IMR-90 (cell line): ENCODE measurements around the gene CD27. TPM values are rescaled to one million over a fixed set of nuclear protein-coding genes. Genes with fewer than 3 reads are reported as not detected.
"Not testable (repeated sequence)": the region's sequence is repeated elsewhere in the genome, so short reads cannot be mapped to it uniquely, and the experiment has no call there.

ENCODE experiments used
- ATAC-seq: fragments of 200-7000 bp; cut with Tn5 transposase; 2 replicates; pipeline ENCODE4 v1.9.1; 2020; ENCODE audit warnings: low read depth, mild to moderate bottlenecking, moderate library complexity
- BruUV-seq: library from RNA; stranded (reverse); fragments of 400-500 nt; replicated peaks from 2 replicates; lab custom pipeline; 2021; lab: Mats Ljungman, UMichigan
- CTCF ChIA-PET: fragments of 300-600 bp; formaldehyde crosslinking; extraction: SDS; loops from one replicate; lab custom pipeline; 2021; ENCODE audit warnings: antibody characterized with exemption; lab: Yijun Ruan, JAX
- POLR2A ChIA-PET: fragments of 300-600 bp; sonication (Branson Sonifier 250); formaldehyde crosslinking; loops from one replicate; lab custom pipeline; 2022; ENCODE audit warnings: antibody characterized with exemption; ENCODE audit not compliant: unreplicated experiment; lab: Charles Lee
- DNase-seq: peaks from one replicate; pipeline ENCODE4 v3.0.0; 2013
- H2AFZ ChIP-seq: replicated peaks from 2 replicates; pipeline ENCODE3; 2013; ENCODE audit warnings: low read length, mild to moderate bottlenecking; ENCODE audit not compliant: poor library complexity
- H2AK5ac ChIP-seq: 2 replicates; pipeline ENCODE4 v1.6.1; 2013; ENCODE audit warnings: low read depth, low read length, inconsistent platforms
- H2AK9ac ChIP-seq: replicated peaks from 2 replicates; pipeline ENCODE3; 2013; ENCODE audit warnings: mild to moderate bottlenecking, low read depth, low read length, moderate library complexity; ENCODE audit not compliant: poor library complexity
- H2BK120ac ChIP-seq: 2 replicates; pipeline ENCODE4 v1.6.1; 2013; ENCODE audit warnings: low read depth, low read length, inconsistent platforms
- H2BK15ac ChIP-seq: 3 replicates; pipeline ENCODE4 v1.6.1; 2013; ENCODE audit warnings: low read depth, low read length, inconsistent platforms
- H2BK20ac ChIP-seq: 2 replicates; pipeline ENCODE4 v1.6.1; 2013; ENCODE audit warnings: low read depth, mild to moderate bottlenecking, inconsistent platforms, low read length, moderate library complexity
- H2BK5ac ChIP-seq: 2 replicates; pipeline ENCODE4 v1.6.1; 2013; ENCODE audit warnings: mild to moderate bottlenecking, low read depth, low read length, inconsistent platforms; ENCODE audit not compliant: poor library complexity, severe bottlenecking
- H3K14ac ChIP-seq: replicated peaks from 2 replicates; pipeline ENCODE4 v1.6.1; 2013; ENCODE audit warnings: low read depth, low read length, inconsistent platforms
- H3K18ac ChIP-seq: 2 replicates; pipeline ENCODE4 v1.6.1; 2013; ENCODE audit warnings: low read depth, low read length, control low read depth
- H3K23ac ChIP-seq: 2 replicates; pipeline ENCODE4 v1.6.1; 2013; ENCODE audit warnings: low read depth, low read length, inconsistent platforms
- H3K27ac ChIP-seq: 2 replicates; pipeline ENCODE4 v1.5.1; 2013; ENCODE audit warnings: mild to moderate bottlenecking, control low read depth, low read length; ENCODE audit not compliant: insufficient read depth
- H3K27me3 ChIP-seq: 2 replicates; pipeline ENCODE4 v1.6.1; 2013; ENCODE audit warnings: low read length; ENCODE audit not compliant: control insufficient read depth, insufficient read depth
- H3K36me3 ChIP-seq: 2 replicates; pipeline ENCODE4 v1.6.1; 2013; ENCODE audit warnings: low read length, mixed read lengths; ENCODE audit not compliant: control insufficient read depth, insufficient read depth
- H3K4ac ChIP-seq: 2 replicates; pipeline ENCODE4 v1.6.1; 2013; ENCODE audit warnings: low read depth, low read length, inconsistent platforms
- H3K4me1 ChIP-seq: 2 replicates; pipeline ENCODE4 v1.6.1; 2013; ENCODE audit warnings: low read length, mixed read lengths; ENCODE audit not compliant: control insufficient read depth, insufficient read depth
- H3K4me2 ChIP-seq: 2 replicates; pipeline ENCODE4 v1.6.1; 2013; ENCODE audit warnings: low read depth, mild to moderate bottlenecking, control low read depth, low read length, moderate library complexity
- H3K4me3 ChIP-seq: 2 replicates; pipeline ENCODE4 v1.5.1; 2013; ENCODE audit warnings: low read depth, mild to moderate bottlenecking, control low read depth, low read length, moderate library complexity; ENCODE audit not compliant: insufficient read depth
- H3K56ac ChIP-seq: 2 replicates; pipeline ENCODE4 v1.6.1; 2013; ENCODE audit warnings: low read length, inconsistent platforms; ENCODE audit not compliant: insufficient read depth; ENCODE audit errors: extremely low read depth
- H3K79me1 ChIP-seq, 2 experiments: 2 replicates each; pipeline ENCODE4 v1.6.1; 2013; ENCODE audit warnings: low read length in 2 of 2, inconsistent platforms in 1 of 2, low read depth in 1 of 2
- H3K9ac ChIP-seq: 2 replicates; pipeline ENCODE4 v1.6.1; 2013; ENCODE audit warnings: low read depth, low read length, control low read depth
- H3K9me1 ChIP-seq: 2 replicates; pipeline ENCODE4 v1.6.1; 2013; ENCODE audit warnings: low read length, inconsistent platforms; ENCODE audit not compliant: insufficient read depth
- H3K9me3 ChIP-seq: 2 replicates; pipeline ENCODE4 v1.6.1; 2013; ENCODE audit warnings: low read length; ENCODE audit not compliant: control insufficient read depth, insufficient read depth
- H4K20me1 ChIP-seq: 2 replicates; pipeline ENCODE4 v1.6.1; 2013; ENCODE audit warnings: low read length, inconsistent platforms; ENCODE audit not compliant: insufficient read depth
- H4K5ac ChIP-seq: 2 replicates; pipeline ENCODE4 v1.6.1; 2013; ENCODE audit warnings: mild to moderate bottlenecking, low read depth, low read length, control low read depth
- H4K8ac ChIP-seq, 2 experiments: 2 replicates each; pipeline ENCODE4 v1.6.1; 2013; ENCODE audit warnings: low read depth in 2 of 2, low read length in 2 of 2, control low read depth in 1 of 2, inconsistent platforms in 1 of 2
- H4K91ac ChIP-seq: 2 replicates; pipeline ENCODE4 v1.6.1; 2013; ENCODE audit warnings: low read depth, low read length, inconsistent platforms; ENCODE audit not compliant: insufficient read depth
- WGBS, 2 experiments: methylation state at CpG; one replicate each; pipeline versions ENCODE4 v1.1.5 to v1.1.7; 2013; ENCODE audit warnings: missing lambda C conversion rate in 2 of 2; ENCODE audit not compliant: insufficient read length in 1 of 2; ENCODE audit errors: extremely low coverage in 2 of 2; 5-methylcytosine and 5-hydroxymethylcytosine counted together
- dilution Hi-C: fragments of 300-500 bp; cut with HindIII; formaldehyde crosslinking; loops from one replicate; pipeline ENCODE4 v1.14.3; 2018; ENCODE audit warnings: low sequenced_read_pairs; ENCODE audit not compliant: unreplicated experiment
- in situ Hi-C: fragments of 300-500 bp; cut with MboI; formaldehyde crosslinking; loops from 3 replicates; pipeline ENCODE4 v1.14.3; 2019; ENCODE audit warnings: low sequenced_read_pairs, inconsistent platforms, mixed read lengths
- intact Hi-C: fragments of 100-400 bp; cut with micrococcal nuclease; formaldehyde crosslinking; loops from 2 replicates; pipeline ENCODE4 v1.10.0; 2022
- polyA plus RNA-seq, 3 experiments: library from polyadenylated mRNA; depleted of rRNA; stranded (reverse); fragments of >200 nt; gene quantifications; 2 replicates each; pipeline ENCODE4 v1.2.3, GENCODE V29; 2012; ENCODE audit warnings: low replicate concordance in 1 of 3
- total RNA-seq: library from RNA; depleted of rRNA; stranded (reverse); fragments of >200 nt; gene quantifications from 2 replicates; pipeline ENCODE4 v1.2.3, GENCODE V29; 2012

CD27 gene
- total and polyA plus RNA-seq, 2 of the 4 experiments (the other 2 are of a cell fraction), result 0.07 TPM; not detected in 1

DNA sequence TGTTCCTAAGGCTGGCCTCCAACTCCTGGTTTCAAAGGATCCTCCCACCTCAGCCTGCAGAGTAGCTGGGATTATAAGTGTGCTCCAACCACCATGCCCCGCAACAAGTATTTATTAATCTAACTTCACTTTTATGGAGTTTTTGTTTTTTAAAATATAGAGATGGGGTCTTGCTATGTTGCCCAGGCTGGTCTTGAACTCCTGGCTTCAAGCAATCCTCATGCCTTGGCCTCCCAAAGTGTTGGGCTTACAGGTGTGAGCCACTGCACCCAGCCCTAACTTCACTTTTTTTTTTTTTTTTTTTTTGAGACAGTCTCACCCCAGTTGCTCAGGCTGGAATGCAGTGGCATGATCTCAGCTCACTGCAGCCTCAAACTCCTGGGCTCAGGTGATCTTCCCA is 45.9 kb downstream of the CD27 start:
- ATAC-seq, H2AK5ac ChIP-seq, H3K4me3 ChIP-seq, H2AK9ac ChIP-seq, H3K18ac ChIP-seq, H3K4ac ChIP-seq, CTCF ChIA-PET, H2AFZ ChIP-seq, H4K5ac ChIP-seq, H2BK15ac ChIP-seq, H3K14ac ChIP-seq, H3K4me1 ChIP-seq, H3K4me2 ChIP-seq, H4K8ac ChIP-seq, H3K9me3 ChIP-seq, in situ Hi-C loops, H3K27ac ChIP-seq, H2BK120ac ChIP-seq, DNase-seq, H3K36me3 ChIP-seq, intact Hi-C loops, H3K56ac ChIP-seq, H3K9ac ChIP-seq, H3K9me1 ChIP-seq, dilution Hi-C loops, H2BK5ac ChIP-seq, H3K23ac ChIP-seq, H4K91ac ChIP-seq, H4K20me1 ChIP-seq, BruUV-seq, POLR2A ChIA-PET, H3K27me3 ChIP-seq, H2BK20ac ChIP-seq: not testable (repeated sequence)
- peaks cover 26 to 31% of the 10 kb centered on the region in 2 experiments for H3K79me1 ChIP-seq
- WGBS, 2 experiments, result no CpG with 5 or more reads among the region's 1 CpG
